ENCODE results near the gene CFAP61. TPM values are rescaled to one million over a fixed set of nuclear protein-coding genes. Genes with fewer than 3 reads are reported as not detected.

Gene CFAP61
- polyA plus RNA-seq, 1 of the 3 experiments (the other 2 are of a cell fraction): 0.26 TPM

GRCh38 chr20:20317621-20318364, 265.5 kb downstream of the CFAP61 start:
- Histone ChIP-seq H3K79me2 (ENCODE audit: insufficient read depth) (no peaks in the 10 kb centered on the region), H3K27me3 (ENCODE audit: insufficient read depth) (no peaks in the 10 kb centered on the region), H3K4me3 (ENCODE audit: low read depth in 2 of 2, low read length in 1 of 2) (no peak overlapping the region), H3K9me2 (no peaks in the 10 kb centered on the region), H3K9me3 (no peaks in the 10 kb centered on the region), H3K9ac (no peak overlapping the region), H2AFZ (ENCODE audit: low read depth) (no peak overlapping the region), H3K4me1 (ENCODE audit: control insufficient read depth in 1 of 2, insufficient read depth in 2 of 2, low read depth in 1 of 2, low read length in 1 of 2) (peaks cover 0 to 4% of the 10 kb centered on the region in 2 experiments; a peak in 1 of 4 replicates), H3K4me2 (no peak overlapping the region), H3F3A (replicated peaks; ENCODE audit: insufficient read depth) (no peaks in the 10 kb centered on the region), H3K36me3 (replicated peaks in 1 of 2; ENCODE audit: control insufficient read depth in 1 of 2, insufficient read depth in 2 of 2, low read length in 1 of 2) (no peaks in the 10 kb centered on the region), H4K20me1 (ENCODE audit: insufficient read depth) (no peaks in the 10 kb centered on the region), H3K27ac (ENCODE audit: low read depth in 2 of 2, low read length in 1 of 2) (no peak overlapping the region)
- WGBS (ENCODE audit: low lambda C conversion rate): 19% methylated on average over 11 of the region's 13 CpGs
- CTCF ChIA-PET: no interaction called here
- no peak for DNase-seq
- POLR2A ChIA-PET: no interaction called here
- TF ChIP-seq PBX3 (IDR thresholded peaks at IDR 0.05) (no peak), MEF2A (IDR thresholded peaks at IDR 0.05; ENCODE audit: borderline replicate concordance, low read depth) (no peak), SIN3A (IDR thresholded peaks at IDR 0.05; ENCODE audit: borderline replicate concordance, low read depth, low read length) (no peak), CHD2 (IDR thresholded peaks at IDR 0.05; ENCODE audit: low read length, partially characterized antibody) (no peak), SMC3 (IDR thresholded peaks at IDR 0.05; ENCODE audit: low read depth, low read length) (no peak), FOSL2 (IDR thresholded peaks at IDR 0.05; ENCODE audit: borderline replicate concordance, low read depth) (no peak), MXI1 (IDR thresholded peaks at IDR 0.05; ENCODE audit: low read depth, low read length) (no peak), EP300 (IDR thresholded peaks at IDR 0.05; ENCODE audit: borderline replicate concordance in 1 of 2, low read depth in 1 of 2, low read length in 1 of 2) (no peak), RFX5 (IDR thresholded peaks at IDR 0.05; ENCODE audit: low read length) (no peak), USF2 (IDR thresholded peaks at IDR 0.05; ENCODE audit: borderline replicate concordance, low read depth, low read length) (no peak), FOXJ3 (CRISPR knock-in tag; IDR thresholded peaks at IDR 0.05) (no peak), NRF1 (IDR thresholded peaks at IDR 0.05; ENCODE audit: low read depth, low read length) (no peak), EZH2phosphoT487 (IDR thresholded peaks at IDR 0.05; ENCODE audit: borderline replicate concordance, low read depth) (no peak), TAF1 (IDR thresholded peaks at IDR 0.05; ENCODE audit: borderline replicate concordance, low read depth, low read length) (no peak), JUND (IDR thresholded peaks at IDR 0.05) (no peak), ELF1 (IDR thresholded peaks at IDR 0.05) (no peak), USF1 (IDR thresholded peaks at IDR 0.05; ENCODE audit: borderline replicate concordance, low read depth) (no peak), GABPA (IDR thresholded peaks at IDR 0.05; ENCODE audit: low read depth) (no peak)
